Kidney (tissue), 14 donors: ENCODE measurements around the gene EIF4G1. TPM values are rescaled to one million over a fixed set of nuclear protein-coding genes. Genes with fewer than 3 reads are reported as not detected.

Experiments used
- DNase-seq, 5 donors: peaks; one replicate each; pipeline ENCODE4 v3.0.0-alpha.2; 2013 to 2020
- FAIRE-seq: peaks from 2 replicates; lab custom pipeline; 2012; peaks lifted over from hg19 to GRCh38; lab: Jason Lieb, UNC
- H3K27ac ChIP-seq, 2 donors: one replicate each; pipeline ENCODE4 v1.7.0; 2013; ENCODE audit warnings: low read depth in 2 of 2, low read length in 2 of 2, inconsistent platforms in 1 of 2
- H3K27me3 ChIP-seq: one replicate; pipeline ENCODE4 v1.7.1; 2013; ENCODE audit warnings: low read length, inconsistent platforms; ENCODE audit not compliant: control insufficient read depth, insufficient read depth
- H3K36me3 ChIP-seq, 3 donors: one replicate each; pipeline versions ENCODE4 v1.7.0 to v1.7.1; 2013; ENCODE audit warnings: low read length in 3 of 3, control low read depth in 1 of 3, inconsistent platforms in 1 of 3; ENCODE audit not compliant: insufficient read depth in 3 of 3, control insufficient read depth in 2 of 3
- H3K4me1 ChIP-seq, 3 donors: one replicate each; pipeline versions ENCODE4 v1.7.0 to v1.7.1; 2013; ENCODE audit warnings: low read length in 3 of 3, inconsistent platforms in 1 of 3, low read depth in 1 of 3; ENCODE audit not compliant: control insufficient read depth in 2 of 3, insufficient read depth in 2 of 3
- H3K4me3 ChIP-seq, 3 donors: one replicate each; pipeline versions ENCODE4 v1.7.0 to v1.8.1; 2013; ENCODE audit warnings: low read length in 3 of 3, control low read depth in 1 of 3, inconsistent platforms in 1 of 3
- H3K9ac ChIP-seq, 3 donors: one replicate each; pipeline versions ENCODE4 v1.7.0 to v1.7.1; 2013; ENCODE audit warnings: low read length in 3 of 3, control low read depth in 1 of 3, inconsistent platforms in 1 of 3
- H3K9me3 ChIP-seq, 3 donors: one replicate each; pipeline versions ENCODE4 v1.7.0 to v1.7.1; 2013; ENCODE audit warnings: low read length in 3 of 3, control low read depth in 1 of 3, inconsistent platforms in 1 of 3; ENCODE audit not compliant: control insufficient read depth in 2 of 3, insufficient read depth in 1 of 3
- intact Hi-C: fragments of 100-400 bp; cut with DNase I; formaldehyde crosslinking; loops from one replicate; pipeline ENCODE4 v1.11.1; 2022
- polyA plus RNA-seq: library from polyadenylated mRNA; stranded (reverse); fragments of 350-450 nt; fragmentation: Illumina TruSeq; extraction: RNeasy Lipid Tissue Mini Kit (QIAGEN cat#74804); gene quantifications from one replicate; pipeline ENCODE4 v1.2.3, GENCODE V29; 2014; ENCODE audit warnings: low read depth, low replicate concordance; ENCODE audit not compliant: insufficient read depth
- total RNA-seq: library from RNA; stranded (reverse); fragmentation: NEBNext Ultra II Directional; extraction: Animal tissue kit (Norgen Biotek cat#: 25700); gene quantifications from one replicate; pipeline ENCODE4 v1.2.1, GENCODE V29; 2021
- TF ChIP-seq, protein P1 (sequence below): IDR thresholded peaks from 3 replicates; pipeline ENCODE4 v1.5.1; 2012; ENCODE audit warnings: mild to moderate bottlenecking, moderate library complexity, borderline replicate concordance; ENCODE audit not compliant: insufficient read depth; ENCODE audit errors: extremely low read depth
- donor health status: control.
- donor health status: control.
- donor health status: control.
- donor health status: control.
- donor health status: control.
- donor health status: DM: yes; HTN: yes; CAD: no.
- donor health status: Normal renal cell carcinoma (clear cell type).

The EIF4G1 gene
- total and polyA plus RNA-seq, 2 donors from 2014 or later, result 118 to 327 TPM

DNA sequence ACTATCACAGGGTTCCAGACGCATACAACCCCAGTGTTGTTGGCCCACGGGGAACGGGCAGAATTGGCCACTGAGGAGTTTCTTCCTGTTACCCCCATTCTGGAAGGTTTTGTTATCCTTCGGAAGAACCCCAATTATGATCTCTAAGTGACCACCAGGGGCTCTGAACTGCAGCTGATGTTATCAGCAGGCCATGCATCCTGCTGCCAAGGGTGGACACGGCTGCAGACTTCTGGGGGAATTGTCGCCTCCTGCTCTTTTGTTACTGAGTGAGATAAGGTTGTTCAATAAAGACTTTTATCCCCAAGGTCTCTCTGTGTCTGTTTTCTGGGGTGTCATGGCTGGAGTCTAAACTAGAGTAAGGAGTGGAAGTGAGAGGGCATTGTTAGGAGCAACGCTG, 5.7 kb upstream of the EIF4G1 start:
- Histone ChIP-seq H3K36me3 (peaks cover 0 to 42% (median 36%) of the 10 kb centered on the region in 3 donors), H3K4me1 (no peaks in the 10 kb centered on the region), H3K4me3 (no peak overlapping the region), H3K27me3 (no peaks in the 10 kb centered on the region), H3K9me3 (no peaks in the 10 kb centered on the region), H3K27ac (no peak overlapping the region), H3K9ac (no peak overlapping the region)
- no peak for FAIRE-seq
- intact Hi-C loops, result no loop called here
- DNase-seq, result no peak
- TF ChIP-seq, protein P1, sequence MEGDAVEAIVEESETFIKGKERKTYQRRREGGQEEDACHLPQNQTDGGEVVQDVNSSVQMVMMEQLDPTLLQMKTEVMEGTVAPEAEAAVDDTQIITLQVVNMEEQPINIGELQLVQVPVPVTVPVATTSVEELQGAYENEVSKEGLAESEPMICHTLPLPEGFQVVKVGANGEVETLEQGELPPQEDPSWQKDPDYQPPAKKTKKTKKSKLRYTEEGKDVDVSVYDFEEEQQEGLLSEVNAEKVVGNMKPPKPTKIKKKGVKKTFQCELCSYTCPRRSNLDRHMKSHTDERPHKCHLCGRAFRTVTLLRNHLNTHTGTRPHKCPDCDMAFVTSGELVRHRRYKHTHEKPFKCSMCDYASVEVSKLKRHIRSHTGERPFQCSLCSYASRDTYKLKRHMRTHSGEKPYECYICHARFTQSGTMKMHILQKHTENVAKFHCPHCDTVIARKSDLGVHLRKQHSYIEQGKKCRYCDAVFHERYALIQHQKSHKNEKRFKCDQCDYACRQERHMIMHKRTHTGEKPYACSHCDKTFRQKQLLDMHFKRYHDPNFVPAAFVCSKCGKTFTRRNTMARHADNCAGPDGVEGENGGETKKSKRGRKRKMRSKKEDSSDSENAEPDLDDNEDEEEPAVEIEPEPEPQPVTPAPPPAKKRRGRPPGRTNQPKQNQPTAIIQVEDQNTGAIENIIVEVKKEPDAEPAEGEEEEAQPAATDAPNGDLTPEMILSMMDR, result no peak

DNA sequence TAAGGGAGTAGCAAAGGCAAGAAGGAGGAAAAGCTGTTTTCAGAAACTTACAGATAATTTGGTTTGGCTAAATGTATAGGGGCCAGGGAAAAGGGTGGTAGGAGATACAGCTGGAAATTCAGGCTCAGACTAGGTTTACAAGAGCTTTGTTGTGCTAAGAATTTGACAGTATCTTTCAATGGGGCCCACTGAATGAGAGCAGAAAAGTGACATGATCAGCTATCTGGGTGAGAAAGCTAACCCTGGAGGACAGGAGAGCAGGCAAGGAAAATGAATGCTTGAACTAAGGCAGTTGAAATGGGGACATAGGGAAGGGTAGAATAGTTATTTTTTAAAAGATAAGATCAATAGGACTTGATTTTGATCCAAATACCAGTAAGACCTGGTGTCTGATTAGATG, 2.8 kb upstream of the EIF4G1 start:
- Histone ChIP-seq H3K9ac (no peak overlapping the region), H3K9me3 (no peaks in the 10 kb centered on the region), H3K4me3 (no peak overlapping the region), H3K4me1 (peaks cover 0 to 9% (median 5%) of the 10 kb centered on the region in 3 donors), H3K27me3 (no peaks in the 10 kb centered on the region), H3K27ac (no peak overlapping the region), H3K36me3 (peaks cover 0 to 18% (median 17%) of the 10 kb centered on the region in 3 donors)
- intact Hi-C loops, result no loop called here
- TF ChIP-seq, protein P1, result no peak
- DNase-seq (no peak), FAIRE-seq (no peak)

DNA sequence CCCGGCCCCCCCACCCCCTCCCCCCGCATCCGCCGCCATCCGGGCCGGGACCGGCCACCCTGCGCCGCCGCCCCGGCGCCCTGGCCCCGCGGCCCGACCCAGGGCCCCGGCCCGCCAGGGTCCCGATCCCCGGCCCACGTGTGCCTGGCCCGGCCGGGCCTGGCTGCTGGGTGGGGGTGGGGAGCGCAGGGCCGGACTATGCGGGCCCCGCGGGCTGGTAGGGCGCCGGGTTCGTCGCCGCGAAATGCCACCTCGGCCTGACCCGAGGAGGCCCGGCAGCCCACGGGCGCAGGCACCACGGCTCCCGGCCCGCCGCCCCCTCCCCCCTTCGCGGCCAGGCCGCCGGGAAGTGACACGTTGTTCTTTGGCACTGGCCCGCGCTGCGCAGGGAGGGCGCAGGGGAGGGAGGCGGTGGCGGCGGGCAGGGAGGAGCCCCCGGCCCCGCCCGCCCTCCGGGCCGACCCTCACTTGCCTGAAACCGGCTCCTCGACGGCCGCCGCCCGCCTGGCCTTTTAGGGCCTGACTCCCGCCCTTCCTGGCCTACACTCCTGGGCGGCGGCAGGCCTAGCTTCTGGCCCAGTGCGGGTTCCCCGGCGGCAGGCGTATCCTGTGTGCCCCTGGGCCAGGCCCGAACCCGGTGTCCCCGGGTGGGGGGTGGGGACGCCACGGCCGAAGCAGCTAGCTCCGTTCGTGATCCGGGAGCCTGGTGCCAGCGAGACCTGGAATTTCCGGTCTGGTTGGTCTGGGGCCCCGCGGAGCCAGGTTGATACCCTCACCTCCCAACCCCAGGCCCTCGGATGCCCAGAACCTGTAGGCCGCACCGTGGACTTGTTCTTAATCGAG, 515 bp downstream of the EIF4G1 start:
- peak overlapping the region; percentile 79 to 90 (median 85) for H3K4me3 ChIP-seq
- H3K4me1 ChIP-seq, result peaks cover 0 to 30% (median 24%) of the 10 kb centered on the region in 3 donors
- no peaks in the 10 kb centered on the region for H3K9me3 ChIP-seq
- peak overlapping the region; percentile 90 to 94 for H3K27ac ChIP-seq
- intact Hi-C loops, result no loop called here
- H3K36me3 ChIP-seq, result peaks cover 0 to 10% (median 5%) of the 10 kb centered on the region in 3 donors
- peak overlapping the region; percentile 61 to 87 (median 85) for H3K9ac ChIP-seq
- H3K27me3 ChIP-seq, result no peaks in the 10 kb centered on the region
- TF ChIP-seq, protein P1, result no peak
- DNase-seq (peak; percentile 65 to 96 (median 80)), FAIRE-seq (no peak)
